Uterus (tissue), 4 donors: ENCODE results near the gene OR2L5. TPM values are rescaled to one million over a fixed set of nuclear protein-coding genes. Genes with fewer than 3 reads are reported as not detected.

Source experiments
- DNase-seq, 2 donors: peaks; one replicate each; pipeline ENCODE4 v3.0.0-alpha.2; 2019 to 2020
- H3K27ac ChIP-seq, 2 donors: fragments of 200-600 bp; sonication (generic); 1 replicate in 1 of 2; 2 replicates in 1 of 2; pipeline ENCODE4 v1.5.1; 2016 to 2018
- H3K27me3 ChIP-seq, 2 donors: fragments of 200-600 bp; sonication (generic); one replicate each; pipeline ENCODE4 v1.5.1; 2018 to 2019; ENCODE audit warnings: control low read depth in 1 of 2
- H3K36me3 ChIP-seq, 2 donors: fragments of 200-600 bp; sonication (generic); one replicate each; pipeline ENCODE4 v1.5.1; 2019; ENCODE audit warnings: control low read depth in 1 of 2
- H3K4me1 ChIP-seq, 2 donors: fragments of 200-600 bp; sonication (generic); one replicate each; pipeline ENCODE4 v1.5.1; 2018 to 2019; ENCODE audit warnings: control low read depth in 1 of 2
- H3K4me3 ChIP-seq, 2 donors: fragments of 200-600 bp; sonication (generic); 1 replicate in 1 of 2; 2 replicates in 1 of 2; pipeline ENCODE4 v1.5.1; 2018 to 2019; ENCODE audit warnings: mild to moderate bottlenecking in 1 of 2
- H3K9me3 ChIP-seq, 2 donors: fragments of 200-600 bp; sonication (generic); one replicate each; pipeline ENCODE4 v1.5.1; 2019; ENCODE audit warnings: control low read depth in 1 of 2
- CTCF ChIP-seq, 4 experiments: fragments of 200-600 bp in 2 of 4; fragments of 450-650 bp in 2 of 4; sonication (generic) in 2 of 4; IDR thresholded peaks; one replicate each; pipeline ENCODE4 v1.5.1; 2016 to 2019; ENCODE audit warnings: antibody characterized with exemption in 4 of 4, mild to moderate bottlenecking in 2 of 4, moderate library complexity in 1 of 4
- POLR2A ChIP-seq, 2 donors: fragments of 450-650 bp; IDR thresholded peaks; one replicate each; pipeline ENCODE4 v1.6.1; 2016; ENCODE audit warnings: antibody characterized with exemption in 2 of 2, mild to moderate bottlenecking in 1 of 2, moderate library complexity in 1 of 2
- intact Hi-C: fragments of 100-400 bp; cut with DNase I; formaldehyde crosslinking; loops from one replicate; pipeline ENCODE4 v1.15.1; 2023; ENCODE audit warnings: low total_unique reads
- small RNA-seq: library from RNA; depleted of rRNA; stranded (forward); fragments of <200 nt; gene quantifications from one replicate; pipeline ENCODE3, GENCODE V24; 2016
- total RNA-seq, 4 donors: library from RNA; depleted of rRNA in 3 of 4; stranded (reverse); fragments of >200 nt in 3 of 4; gene quantifications; one replicate each; pipeline versions ENCODE4 v1.1.0 to v1.2.4, GENCODE V29; 2014 to 2023
- donor health status: DM: yes; HTN: yes; CAD: no.

Gene OR2L5
- total RNA-seq, 4 donors from 2014 or later: 0.14 TPM; not detected in 3

- intact Hi-C loops: no loop called here
- no peak overlapping the region for H3K27ac ChIP-seq
- TF ChIP-seq CTCF (IDR thresholded peaks at IDR 0.05) (no peak), POLR2A (IDR thresholded peaks at IDR 0.05) (no peak)
- DNase-seq: no peak
- H3K4me1 ChIP-seq: no peaks in the 10 kb centered on the region
- H3K4me3 ChIP-seq: no peak overlapping the region
- no peaks in the 10 kb centered on the region for H3K9me3 ChIP-seq
- H3K36me3 ChIP-seq: no peaks in the 10 kb centered on the region
- no peaks in the 10 kb centered on the region for H3K27me3 ChIP-seq
These were observed 51.6 kb downstream of the OR2L5 start for GRCh38 chr1:248065071-248065470.

DNA sequence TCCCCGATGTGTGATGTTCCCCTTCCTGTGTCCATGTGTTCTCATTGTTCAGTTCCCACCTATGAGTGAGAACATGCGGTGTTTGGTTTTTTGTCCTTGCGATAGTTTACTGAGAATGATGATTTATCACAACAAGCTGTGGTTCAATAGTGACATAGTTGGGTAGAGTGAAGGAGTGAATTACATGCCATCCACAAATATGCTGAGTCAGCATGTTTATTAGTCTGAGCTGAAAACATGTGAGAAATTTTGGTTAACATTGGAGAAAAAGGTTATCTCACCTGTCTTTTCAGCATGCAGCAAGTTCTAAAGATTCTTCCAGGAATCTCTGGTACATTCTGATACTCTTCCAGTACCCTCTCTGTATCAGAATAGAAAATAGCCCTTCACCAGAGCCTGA lies 52.1 kb downstream of the OR2L5 start:
- no peak overlapping the region for H3K4me3 ChIP-seq
- intact Hi-C loops: no loop called here
- H3K27me3 ChIP-seq: no peaks in the 10 kb centered on the region
- no peak for DNase-seq
- no peak for TF ChIP-seq POLR2A (IDR thresholded peaks at IDR 0.05)
- TF ChIP-seq CTCF (IDR thresholded peaks at IDR 0.05): no peak
- H3K9me3 ChIP-seq: no peaks in the 10 kb centered on the region
- no peak overlapping the region for H3K27ac ChIP-seq
- no peaks in the 10 kb centered on the region for H3K36me3 ChIP-seq
- no peaks in the 10 kb centered on the region for H3K4me1 ChIP-seq

Small RNA genes within 50 kb of the gene (small RNA-seq; reads per million reads assigned to genes)
- gene RF00019: not detected

Other genes with a start within 250 kb of the OR2L5 start
- gene OR14A16, start 189.5 kb upstream of the OR2L5 start, total RNA-seq: not detected
- not detected for gene OR11L1, start 171.8 kb upstream of the OR2L5 start, total RNA-seq
- 10 to 100 TPM in 1 of 4 donors, 1 to 10 TPM in 2, under 1 TPM in 1; 0.88 to 10.3 (median 2.1) TPM for gene TRIM58, start 156.5 kb upstream of the OR2L5 start, total RNA-seq
- under 1 TPM in 1 of 4 donors, not detected in 3; 0.49 TPM for gene OR2W3, start 118.1 kb upstream of the OR2L5 start, total RNA-seq
- gene OR2T8, start 93.4 kb upstream of the OR2L5 start, total RNA-seq: under 1 TPM in 1 of 4 donors, not detected in 3; 0.40 TPM
- gene OR2AJ1, start 88.8 kb upstream of the OR2L5 start, total RNA-seq: not detected
- not detected for gene OR2L8, start 64.8 kb upstream of the OR2L5 start, total RNA-seq
- not detected for gene OR2AK2, start 48.4 kb upstream of the OR2L5 start, total RNA-seq
- gene OR2L2, start 16.4 kb downstream of the OR2L5 start, total RNA-seq: under 1 TPM in 1 of 4 donors, not detected in 3; 0.30 TPM
- under 1 TPM in 1 of 4 donors, not detected in 3; 0.15 TPM for gene OR2L3, start 33.2 kb downstream of the OR2L5 start, total RNA-seq
- under 1 TPM in 1 of 4 donors, not detected in 3; 0.21 TPM for gene OR2L13, start 81.5 kb downstream of the OR2L5 start, total RNA-seq
- not detected for gene OR2M5, start 131.5 kb downstream of the OR2L5 start, total RNA-seq
- not detected for gene OR2M2, start 161.2 kb downstream of the OR2L5 start, total RNA-seq
- under 1 TPM in 1 of 4 donors, not detected in 3; under 0.01 TPM for gene OR2M3, start 183.6 kb downstream of the OR2L5 start, total RNA-seq
- gene OR2M4, start 217.8 kb downstream of the OR2L5 start, total RNA-seq: not detected